HEK293 (cell line): ENCODE results near the gene SOX6.

Experiments
- CTCF ChIA-PET: fragments of 350-600 bp; formaldehyde crosslinking; extraction: SDS; loops from one replicate; lab custom pipeline; 2021; ENCODE audit warnings: antibody characterized with exemption; lab: Yijun Ruan, JAX
- POLR2A ChIA-PET: fragments of 300-600 bp; formaldehyde crosslinking; extraction: SDS; loops from one replicate; lab custom pipeline; 2020; ENCODE audit warnings: antibody characterized with exemption, inconsistent platforms; lab: Yijun Ruan, JAX
- H3K27ac ChIP-seq: fragments of 200-500 bp; sonication (Bioruptor generic); 2 replicates; pipeline ENCODE4 v1.5.1; 2014; ENCODE audit warnings: low read depth, low read length, control low read depth, inconsistent platforms; ENCODE audit errors: extremely low read depth
- H3K36me3 ChIP-seq, 2 experiments: fragments of 200-500 bp in 1 of 2; sonication (Bioruptor generic) in 1 of 2; 1 replicate in 1 of 2; 2 replicates in 1 of 2; pipeline ENCODE4 v1.5.1; 2014 to 2017; ENCODE audit warnings: inconsistent platforms in 2 of 2, low read length in 2 of 2; ENCODE audit not compliant: control insufficient read depth in 2 of 2, insufficient read depth in 1 of 2
- H3K4me1 ChIP-seq: fragments of 200-500 bp; sonication (Bioruptor generic); 2 replicates; pipeline ENCODE4 v1.5.1; 2014; ENCODE audit warnings: mild to moderate bottlenecking, low read length, inconsistent platforms; ENCODE audit not compliant: control insufficient read depth, insufficient read depth
- H3K4me3 ChIP-seq: 2 replicates; pipeline ENCODE4 v1.5.1; 2011; ENCODE audit warnings: low read depth, mild to moderate bottlenecking, control low read depth, low read length, moderate library complexity
- H3K9me3 ChIP-seq: fragments of 200-500 bp; sonication (Bioruptor generic); 2 replicates; pipeline ENCODE4 v1.5.1; 2014; ENCODE audit warnings: low read depth, low read length, inconsistent platforms; ENCODE audit not compliant: control insufficient read depth, insufficient read depth
- BCL11B ChIP-seq: fragments of 450-650 bp; formaldehyde crosslinking; IDR thresholded peaks from 2 replicates; pipeline ENCODE4 v1.5.1; 2016; ENCODE audit warnings: low read depth, missing biosample characterization, missing genetic modification characterization
- FEZF1 ChIP-seq: fragments of 450-650 bp; formaldehyde crosslinking; IDR thresholded peaks from 2 replicates; pipeline ENCODE4 v1.5.1; 2016; ENCODE audit warnings: missing biosample characterization, missing genetic modification characterization
- KLF17 ChIP-seq: fragments of 450-650 bp; formaldehyde crosslinking; IDR thresholded peaks from 2 replicates; pipeline ENCODE4 v1.5.1; 2016; ENCODE audit warnings: missing biosample characterization, missing genetic modification characterization
- KLF9 ChIP-seq: fragments of 450-650 bp; formaldehyde crosslinking; IDR thresholded peaks from 2 replicates; pipeline ENCODE4 v1.5.1; 2016; ENCODE audit warnings: missing biosample characterization, missing genetic modification characterization, low read depth
- MEIS1 ChIP-seq: sonication (generic); formaldehyde crosslinking; IDR thresholded peaks from 2 replicates; pipeline ENCODE4 v1.8.1; 2022; ENCODE audit warnings: missing genetic modification reagents, mild to moderate bottlenecking, borderline replicate concordance
- PBX3 ChIP-seq: sonication (generic); formaldehyde crosslinking; IDR thresholded peaks from 2 replicates; pipeline ENCODE4 v1.8.1; 2022; ENCODE audit warnings: mild to moderate bottlenecking, moderate library complexity, missing genetic modification reagents
- ZNF112 ChIP-seq: fragments of 450-650 bp; formaldehyde crosslinking; IDR thresholded peaks from 2 replicates; pipeline ENCODE4 v1.5.0; 2017; ENCODE audit warnings: missing biosample characterization, missing genetic modification characterization
- ZNF133 ChIP-seq: fragments of 450-650 bp; formaldehyde crosslinking; IDR thresholded peaks from 2 replicates; pipeline ENCODE4 v1.5.1; 2016; ENCODE audit warnings: missing biosample characterization, missing genetic modification characterization
- ZNF169 ChIP-seq: fragments of 450-650 bp; formaldehyde crosslinking; IDR thresholded peaks from 2 replicates; pipeline ENCODE4 v1.5.1; 2016; ENCODE audit warnings: missing biosample characterization, missing genetic modification characterization
- ZNF350 ChIP-seq: fragments of 450-650 bp; formaldehyde crosslinking; IDR thresholded peaks from 2 replicates; pipeline ENCODE4 v1.5.0; 2017; ENCODE audit warnings: missing biosample characterization, mild to moderate bottlenecking, missing genetic modification characterization
- ZNF404 ChIP-seq: fragments of 450-650 bp; formaldehyde crosslinking; IDR thresholded peaks from 2 replicates; pipeline ENCODE4 v1.5.1; 2017; ENCODE audit warnings: missing biosample characterization, missing genetic modification characterization
- ZNF48 ChIP-seq: fragments of 450-650 bp; formaldehyde crosslinking; IDR thresholded peaks from 2 replicates; pipeline ENCODE4 v1.5.1; 2016; ENCODE audit warnings: missing biosample characterization, missing genetic modification characterization
- ZNF560 ChIP-seq: fragments of 450-650 bp; formaldehyde crosslinking; IDR thresholded peaks from 2 replicates; pipeline ENCODE4 v1.5.1; 2017; ENCODE audit warnings: missing biosample characterization, missing genetic modification characterization, borderline replicate concordance
- ZNF654 ChIP-seq: fragments of 450-650 bp; formaldehyde crosslinking; IDR thresholded peaks from 2 replicates; pipeline ENCODE4 v1.5.1; 2016; ENCODE audit warnings: low read depth, missing biosample characterization, missing genetic modification characterization
- ZNF692 ChIP-seq: fragments of 450-650 bp; formaldehyde crosslinking; IDR thresholded peaks from 2 replicates; pipeline ENCODE4 v1.5.1; 2016; ENCODE audit warnings: missing biosample characterization, missing genetic modification characterization
- ZNF707 ChIP-seq: fragments of 450-650 bp; formaldehyde crosslinking; IDR thresholded peaks from 2 replicates; pipeline ENCODE4 v1.5.1; 2016; ENCODE audit warnings: missing biosample characterization, missing genetic modification characterization
- ZNF776 ChIP-seq: fragments of 450-650 bp; formaldehyde crosslinking; IDR thresholded peaks from 2 replicates; pipeline ENCODE4 v1.5.0; 2017; ENCODE audit warnings: missing biosample characterization, missing genetic modification characterization, borderline replicate concordance
- ZSCAN4 ChIP-seq: fragments of 450-650 bp; formaldehyde crosslinking; IDR thresholded peaks from 2 replicates; pipeline ENCODE4 v1.5.1; 2017; ENCODE audit warnings: missing biosample characterization, missing genetic modification characterization
- TF ChIP-seq, protein P1 (sequence below): fragments of 450-650 bp; formaldehyde crosslinking; IDR thresholded peaks from 2 replicates; pipeline ENCODE4 v1.5.1; 2016; ENCODE audit warnings: missing biosample characterization, missing genetic modification characterization

SOX6 gene

DNA sequence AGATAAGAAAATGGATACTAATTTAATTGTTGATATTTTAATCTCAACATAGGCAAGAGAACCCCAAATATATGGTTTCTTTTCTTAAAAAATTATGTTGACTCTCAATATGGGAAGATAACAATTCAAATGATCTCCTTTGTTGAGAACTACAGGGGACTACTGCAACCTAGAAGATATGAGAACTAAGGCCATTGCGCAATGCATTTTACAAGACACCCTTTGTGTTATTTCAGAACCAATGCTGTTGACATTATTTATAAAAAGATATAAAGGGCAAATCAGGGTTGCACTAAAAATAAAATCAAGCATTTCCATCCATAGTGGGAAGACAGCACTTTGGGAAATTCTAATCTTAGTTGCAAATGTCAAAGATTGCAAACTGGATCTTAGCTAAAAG, 322.3 kb downstream of the SOX6 start (continued):
- TF ChIP-seq ZNF350 (tag by site-specific recombination) = no peak

DNA sequence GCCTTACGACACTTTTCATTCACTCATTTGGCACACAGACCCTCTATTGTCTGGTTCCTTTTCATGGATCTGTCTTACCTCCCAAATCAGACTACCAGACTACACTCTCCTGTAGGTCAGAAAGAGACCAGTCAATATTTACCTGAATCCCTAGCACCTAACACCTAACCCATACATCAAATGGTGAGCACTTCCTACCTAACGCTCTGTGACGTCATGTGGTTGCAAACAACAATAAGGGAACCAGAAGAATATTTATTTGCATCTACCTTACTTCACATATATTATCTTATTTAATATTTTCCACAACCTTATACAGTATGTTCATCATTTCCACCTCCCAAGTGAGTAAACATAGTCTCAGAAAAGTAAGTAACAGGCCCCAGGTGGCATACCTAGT, 323.4 kb downstream of the SOX6 start:
- TF ChIP-seq ZNF133 (tag by site-specific recombination) (no peak), MEIS1 (CRISPR knock-in tag) (no peak), ZNF776 (tag by site-specific recombination) (no peak), BCL11B (tag by site-specific recombination) (no peak), FEZF1 (tag by site-specific recombination) (no peak)
- TF ChIP-seq, protein P1, sequence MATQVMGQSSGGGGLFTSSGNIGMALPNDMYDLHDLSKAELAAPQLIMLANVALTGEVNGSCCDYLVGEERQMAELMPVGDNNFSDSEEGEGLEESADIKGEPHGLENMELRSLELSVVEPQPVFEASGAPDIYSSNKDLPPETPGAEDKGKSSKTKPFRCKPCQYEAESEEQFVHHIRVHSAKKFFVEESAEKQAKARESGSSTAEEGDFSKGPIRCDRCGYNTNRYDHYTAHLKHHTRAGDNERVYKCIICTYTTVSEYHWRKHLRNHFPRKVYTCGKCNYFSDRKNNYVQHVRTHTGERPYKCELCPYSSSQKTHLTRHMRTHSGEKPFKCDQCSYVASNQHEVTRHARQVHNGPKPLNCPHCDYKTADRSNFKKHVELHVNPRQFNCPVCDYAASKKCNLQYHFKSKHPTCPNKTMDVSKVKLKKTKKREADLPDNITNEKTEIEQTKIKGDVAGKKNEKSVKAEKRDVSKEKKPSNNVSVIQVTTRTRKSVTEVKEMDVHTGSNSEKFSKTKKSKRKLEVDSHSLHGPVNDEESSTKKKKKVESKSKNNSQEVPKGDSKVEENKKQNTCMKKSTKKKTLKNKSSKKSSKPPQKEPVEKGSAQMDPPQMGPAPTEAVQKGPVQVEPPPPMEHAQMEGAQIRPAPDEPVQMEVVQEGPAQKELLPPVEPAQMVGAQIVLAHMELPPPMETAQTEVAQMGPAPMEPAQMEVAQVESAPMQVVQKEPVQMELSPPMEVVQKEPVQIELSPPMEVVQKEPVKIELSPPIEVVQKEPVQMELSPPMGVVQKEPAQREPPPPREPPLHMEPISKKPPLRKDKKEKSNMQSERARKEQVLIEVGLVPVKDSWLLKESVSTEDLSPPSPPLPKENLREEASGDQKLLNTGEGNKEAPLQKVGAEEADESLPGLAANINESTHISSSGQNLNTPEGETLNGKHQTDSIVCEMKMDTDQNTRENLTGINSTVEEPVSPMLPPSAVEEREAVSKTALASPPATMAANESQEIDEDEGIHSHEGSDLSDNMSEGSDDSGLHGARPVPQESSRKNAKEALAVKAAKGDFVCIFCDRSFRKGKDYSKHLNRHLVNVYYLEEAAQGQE (tag by site-specific recombination) = no peak
- Histone ChIP-seq H3K27ac (no peak overlapping the region), H3K4me3 (no peak overlapping the region), H3K9me3 (no peaks in the 10 kb centered on the region), H3K36me3 (no peaks in the 10 kb centered on the region), H3K4me1 (no peaks in the 10 kb centered on the region)
- ChIA-PET POLR2A (no interaction called here), CTCF (interaction anchor here (0.6 kb wide), 2 partner anchors 52 to 926 kb away, joined by 3 read pairs; no protein-coding TSS in a partner anchor)

- Histone ChIP-seq H3K36me3 (no peaks in the 10 kb centered on the region), H3K9me3 (no peaks in the 10 kb centered on the region), H3K4me1 (no peaks in the 10 kb centered on the region), H3K27ac (no peak overlapping the region), H3K4me3 (no peak overlapping the region)
- no peak for TF ChIP-seq ZNF707
- no peak for TF ChIP-seq ZNF112 (tag by site-specific recombination)
- TF ChIP-seq ZNF560 (tag by site-specific recombination) = no peak
- TF ChIP-seq KLF9 (tag by site-specific recombination) = no peak
- no peak for TF ChIP-seq ZNF692 (tag by site-specific recombination)
- TF ChIP-seq ZNF404 (tag by site-specific recombination) = no peak
- no peak for TF ChIP-seq KLF17 (tag by site-specific recombination)
- no peak for TF ChIP-seq ZNF48 (tag by site-specific recombination)
- no peak for TF ChIP-seq PBX3 (CRISPR knock-in tag)
- TF ChIP-seq ZNF169 (tag by site-specific recombination) = no peak
- TF ChIP-seq ZNF654 (tag by site-specific recombination) = no peak
- no peak for TF ChIP-seq ZSCAN4
- ChIA-PET CTCF (no interaction called here), POLR2A (no interaction called here)
Measured at GRCh38 chr11:16031210-16031609, 325.1 kb downstream of the SOX6 start.
